Measurements from ENCODE around the gene AOPEP.

The AOPEP gene

GRCh38 chr9:95031711-95032461 is 305.4 kb downstream of the AOPEP start:
- no peak overlapping the region for H3K4me3 ChIP-seq (ENCODE audit: low read depth, low read length)
- TF ChIP-seq CTCF (IDR thresholded peaks at IDR 0.05; ENCODE audit: borderline replicate concordance, insufficient read depth, low read depth, low read length): no peak

- no peak for TF ChIP-seq CTCF (IDR thresholded peaks at IDR 0.05; ENCODE audit: borderline replicate concordance, insufficient read depth, low read depth, low read length)
- H3K4me3 ChIP-seq (ENCODE audit: low read depth, low read length): no peak overlapping the region
Measured at GRCh38 chr9:95032580-95033341, 306.3 kb downstream of the AOPEP start.

- H3K4me3 ChIP-seq (ENCODE audit: low read depth, low read length): no peak overlapping the region
- TF ChIP-seq CTCF (IDR thresholded peaks at IDR 0.05; ENCODE audit: borderline replicate concordance, insufficient read depth, low read depth, low read length): no peak
Measured at GRCh38 chr9:95035846-95036245, 309.3 kb downstream of the AOPEP start.

GRCh38 chr9:95036676-95037075 is 310.2 kb downstream of the AOPEP start:
- H3K4me3 ChIP-seq (ENCODE audit: low read depth, low read length): no peak overlapping the region
- no peak for TF ChIP-seq CTCF (IDR thresholded peaks at IDR 0.05; ENCODE audit: borderline replicate concordance, insufficient read depth, low read depth, low read length)

- no peak for TF ChIP-seq CTCF (IDR thresholded peaks at IDR 0.05; ENCODE audit: borderline replicate concordance, insufficient read depth, low read depth, low read length)
Measured at GRCh38 chr9:95037789-95038521, 311.5 kb downstream of the AOPEP start.

GRCh38 chr9:95038666-95039065 is 312.2 kb downstream of the AOPEP start:
- H3K4me3 ChIP-seq (ENCODE audit: low read depth, low read length): no peak overlapping the region
- no peak for TF ChIP-seq CTCF (IDR thresholded peaks at IDR 0.05; ENCODE audit: borderline replicate concordance, insufficient read depth, low read depth, low read length)

More at GRCh38 chr9:95037789-95038521, 311.5 kb downstream of the AOPEP start:
- no peak overlapping the region for H3K4me3 ChIP-seq (ENCODE audit: low read depth, low read length)

All from GM12875 (cell line).